Tibial nerve (tissue), 4 donors: ENCODE data around the gene OR10H1. TPM values are rescaled to one million over a fixed set of nuclear protein-coding genes. Genes with fewer than 3 reads are reported as not detected.
"Not testable (repeated sequence)": the region's sequence is repeated elsewhere in the genome, so short reads cannot be mapped to it uniquely, and the experiment has no call there.

Source experiments
- DNase-seq, 2 donors: peaks; one replicate each; pipeline ENCODE4 v3.0.0-alpha.2; 2019; ENCODE audit warnings: low spot score in 2 of 2
- H3K27ac ChIP-seq, 4 donors: fragments of 200-600 bp; sonication (generic) in 3 of 4; one replicate each; pipeline ENCODE4 v1.5.1; 2017 to 2019; ENCODE audit warnings: mild to moderate bottlenecking in 1 of 4
- H3K27me3 ChIP-seq, 2 donors: fragments of 200-600 bp; sonication (generic) in 1 of 2; one replicate each; pipeline versions ENCODE4 v1.5.1 to v1.6.0; 2017 to 2019
- H3K36me3 ChIP-seq, 3 donors: fragments of 200-600 bp; sonication (generic); one replicate each; pipeline ENCODE4 v1.5.1; 2018 to 2019
- H3K4me1 ChIP-seq, 4 donors: fragments of 200-600 bp; sonication (generic) in 3 of 4; one replicate each; pipeline ENCODE4 v1.5.1; 2017 to 2019
- H3K4me3 ChIP-seq, 4 donors: fragments of 200-600 bp; sonication (generic) in 3 of 4; one replicate each; pipeline ENCODE4 v1.5.1; 2017 to 2019; ENCODE audit warnings: mild to moderate bottlenecking in 1 of 4, moderate library complexity in 1 of 4
- H3K9me3 ChIP-seq, 4 donors: fragments of 200-600 bp; sonication (generic) in 3 of 4; one replicate each; pipeline ENCODE4 v1.5.1; 2017 to 2019
- EP300 ChIP-seq, 2 donors: sonication (generic); formaldehyde crosslinking; IDR thresholded peaks; one replicate each; pipeline ENCODE4 v1.6.1; 2017; ENCODE audit warnings: antibody characterized with exemption in 2 of 2, mild to moderate bottlenecking in 1 of 2
- POLR2A ChIP-seq, 2 donors: fragments of 450-650 bp; IDR thresholded peaks; one replicate each; pipeline ENCODE4 v1.6.1; 2017; ENCODE audit warnings: antibody characterized with exemption in 2 of 2, mild to moderate bottlenecking in 2 of 2, moderate library complexity in 2 of 2
- WGBS, 2 donors: methylation state at CpG; one replicate each; pipeline ENCODE4 v1.1.5; 2018; 5-methylcytosine and 5-hydroxymethylcytosine counted together
- total RNA-seq, 4 donors: library from RNA; depleted of rRNA; stranded (reverse); fragments of >200 nt; gene quantifications; one replicate each; pipeline ENCODE4 v1.1.0, GENCODE V29; 2016
- TF ChIP-seq, protein P1 (sequence below), 5 experiments: fragments of 200-600 bp in 3 of 5; fragments of 450-650 bp in 2 of 5; sonication (generic) in 3 of 5; IDR thresholded peaks; one replicate each; pipeline ENCODE4 v1.5.1; 2016 to 2019; ENCODE audit warnings: antibody characterized with exemption in 5 of 5, mild to moderate bottlenecking in 3 of 5, moderate library complexity in 2 of 5

The OR10H1 gene
- total RNA-seq, 4 donors from 2014 or later, result not detected

DNA sequence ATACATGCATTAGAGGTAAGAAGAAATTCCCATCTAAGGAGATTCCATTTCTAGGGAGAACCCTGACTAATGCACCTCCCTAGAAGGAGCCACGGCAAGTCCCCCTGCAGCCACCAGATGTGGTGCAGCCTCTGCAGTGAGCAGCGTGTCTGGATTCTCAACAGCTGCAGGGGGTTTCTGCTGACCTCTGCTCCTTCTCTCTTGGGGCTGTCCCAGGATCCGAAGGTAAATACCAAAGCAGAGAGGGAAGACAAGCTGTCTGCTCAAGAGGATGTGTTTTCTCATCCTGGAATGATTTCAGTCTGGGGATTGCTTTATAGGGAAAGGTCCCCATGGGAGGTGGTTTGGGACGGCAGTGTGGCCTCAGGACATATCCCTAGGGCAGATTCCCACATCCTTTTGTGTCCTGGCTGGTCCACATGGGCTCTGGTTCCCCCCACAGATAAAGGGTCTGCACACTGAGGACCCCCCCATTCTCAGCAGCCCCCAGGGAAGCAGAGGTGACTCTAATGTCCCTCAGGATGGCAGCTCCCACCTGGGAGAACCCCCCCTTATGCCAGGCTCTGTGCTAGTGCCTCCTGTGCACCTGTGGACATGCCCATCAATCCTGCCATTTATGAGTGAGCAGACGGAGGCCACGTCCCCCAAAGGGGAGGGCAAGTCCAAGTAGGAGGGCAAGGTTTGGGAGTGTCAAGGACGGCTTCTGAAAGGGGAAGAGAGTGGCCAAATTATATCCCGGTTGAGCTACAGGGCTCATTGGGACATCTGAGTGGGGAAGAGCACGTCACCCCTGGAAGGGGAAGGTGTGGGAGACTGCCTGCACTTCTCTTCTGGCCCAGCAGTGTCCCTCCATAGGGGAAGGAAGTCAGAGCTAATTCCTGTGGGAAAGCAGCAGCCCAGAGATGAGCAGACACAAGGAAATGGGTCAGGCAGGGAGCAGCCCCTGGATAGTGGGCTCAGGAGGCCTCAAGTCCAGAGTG, 38.2 kb downstream of the OR10H1 start:
- peaks cover 0 to 33% (median 8%) of the 10 kb centered on the region in 4 donors for H3K4me1 ChIP-seq
- H3K36me3 ChIP-seq, result peaks cover 0 to 11% (median 0%) of the 10 kb centered on the region in 3 donors
- H3K9me3 ChIP-seq, result no peaks in the 10 kb centered on the region
- TF ChIP-seq, protein P1, sequence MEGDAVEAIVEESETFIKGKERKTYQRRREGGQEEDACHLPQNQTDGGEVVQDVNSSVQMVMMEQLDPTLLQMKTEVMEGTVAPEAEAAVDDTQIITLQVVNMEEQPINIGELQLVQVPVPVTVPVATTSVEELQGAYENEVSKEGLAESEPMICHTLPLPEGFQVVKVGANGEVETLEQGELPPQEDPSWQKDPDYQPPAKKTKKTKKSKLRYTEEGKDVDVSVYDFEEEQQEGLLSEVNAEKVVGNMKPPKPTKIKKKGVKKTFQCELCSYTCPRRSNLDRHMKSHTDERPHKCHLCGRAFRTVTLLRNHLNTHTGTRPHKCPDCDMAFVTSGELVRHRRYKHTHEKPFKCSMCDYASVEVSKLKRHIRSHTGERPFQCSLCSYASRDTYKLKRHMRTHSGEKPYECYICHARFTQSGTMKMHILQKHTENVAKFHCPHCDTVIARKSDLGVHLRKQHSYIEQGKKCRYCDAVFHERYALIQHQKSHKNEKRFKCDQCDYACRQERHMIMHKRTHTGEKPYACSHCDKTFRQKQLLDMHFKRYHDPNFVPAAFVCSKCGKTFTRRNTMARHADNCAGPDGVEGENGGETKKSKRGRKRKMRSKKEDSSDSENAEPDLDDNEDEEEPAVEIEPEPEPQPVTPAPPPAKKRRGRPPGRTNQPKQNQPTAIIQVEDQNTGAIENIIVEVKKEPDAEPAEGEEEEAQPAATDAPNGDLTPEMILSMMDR (IDR thresholded peaks at IDR 0.05), result no peak
- TF ChIP-seq POLR2A (IDR thresholded peaks at IDR 0.05), result no peak
- TF ChIP-seq EP300 (IDR thresholded peaks at IDR 0.05), result no peak
- WGBS, 2 donors, result 54 to 61% methylated on average over 8 to 9 of the region's 9 CpGs
- H3K27me3 ChIP-seq, result no peaks in the 10 kb centered on the region
- H3K27ac ChIP-seq, result peak overlapping the region in 1 of 4 donors; percentile 61
- H3K4me3 ChIP-seq, result no peak overlapping the region
- DNase-seq, result no peak

GRCh38 chr19:15776264-15776663, 39.2 kb downstream of the OR10H1 start:
- WGBS, 2 donors, result 88 to 89% methylated on average over 4 of the region's 4 CpGs
- no peak for DNase-seq
- Histone ChIP-seq H3K27ac (no peak overlapping the region), H3K9me3 (no peaks in the 10 kb centered on the region), H3K4me1 (peaks cover 0 to 33% (median 8%) of the 10 kb centered on the region in 4 donors), H3K4me3 (no peak overlapping the region), H3K36me3 (peaks cover 0 to 17% (median 0%) of the 10 kb centered on the region in 3 donors), H3K27me3 (no peaks in the 10 kb centered on the region)
- no peak for TF ChIP-seq POLR2A (IDR thresholded peaks at IDR 0.05)
- TF ChIP-seq, protein P1 (IDR thresholded peaks at IDR 0.05), result no peak
- TF ChIP-seq EP300 (IDR thresholded peaks at IDR 0.05), result no peak

DNA sequence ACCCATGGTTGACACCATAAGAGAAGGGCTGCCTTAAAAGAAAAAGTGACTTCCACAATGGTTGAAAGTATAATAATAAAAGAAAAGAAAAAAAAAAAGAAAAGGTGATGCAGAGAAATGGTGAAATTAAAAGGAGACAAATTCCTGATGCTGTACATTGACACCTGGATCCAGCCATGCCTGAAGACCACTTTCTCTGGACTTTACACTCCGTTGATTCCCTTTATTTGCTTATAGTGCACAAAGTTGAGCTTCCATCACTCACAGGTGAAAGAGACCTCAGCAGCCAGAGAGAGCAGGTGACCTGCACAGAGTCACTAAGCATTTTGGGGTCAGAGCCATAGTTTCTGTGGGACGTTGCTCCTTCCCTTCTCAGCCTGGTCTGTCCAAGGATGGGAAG, 40.2 kb downstream of the OR10H1 start:
- peaks cover 0 to 23% (median 2%) of the 10 kb centered on the region in 4 donors for H3K4me1 ChIP-seq
- no peaks in the 10 kb centered on the region for H3K27me3 ChIP-seq
- DNase-seq, result no peak
- H3K4me3 ChIP-seq, result no peak overlapping the region
- H3K9me3 ChIP-seq, result no peaks in the 10 kb centered on the region
- TF ChIP-seq EP300 (IDR thresholded peaks at IDR 0.05) (no peak), POLR2A (IDR thresholded peaks at IDR 0.05) (no peak)
- TF ChIP-seq, protein P1 (IDR thresholded peaks at IDR 0.05), result no peak
- peaks cover 0 to 23% (median 0%) of the 10 kb centered on the region in 3 donors for H3K36me3 ChIP-seq
- no peak overlapping the region for H3K27ac ChIP-seq
- WGBS, 2 donors, result 59 to 64% methylated on average over 2 of the region's 2 CpGs

- DNase-seq, H3K27me3 ChIP-seq, H3K27ac ChIP-seq, H3K9me3 ChIP-seq, H3K4me3 ChIP-seq: not testable (repeated sequence)
- WGBS, 2 donors, result 76 to 80% methylated on average over 3 of the region's 3 CpGs
- peaks cover 0 to 13% (median 0%) of the 10 kb centered on the region in 4 donors for H3K4me1 ChIP-seq
- peaks cover 0 to 32% (median 0%) of the 10 kb centered on the region in 3 donors for H3K36me3 ChIP-seq
Observed at GRCh38 chr19:15774159-15774558, 41.3 kb downstream of the OR10H1 start.

- Histone ChIP-seq H3K4me1 (no peaks in the 10 kb centered on the region), H3K27ac (no peak overlapping the region), H3K36me3 (peaks cover 0 to 51% (median 0%) of the 10 kb centered on the region in 3 donors), H3K27me3 (no peaks in the 10 kb centered on the region), H3K4me3 (no peak overlapping the region), H3K9me3 (peaks cover 0 to 10% (median 0%) of the 10 kb centered on the region in 4 donors)
- TF ChIP-seq EP300 (IDR thresholded peaks at IDR 0.05), result no peak
- TF ChIP-seq POLR2A (IDR thresholded peaks at IDR 0.05), result no peak
- TF ChIP-seq, protein P1 (IDR thresholded peaks at IDR 0.05), result no peak
- 44 to 57% methylated on average over 4 to 6 of the region's 6 CpGs for WGBS, 2 donors
- no peak for DNase-seq
Observed at GRCh38 chr19:15769586-15769985, 45.9 kb downstream of the OR10H1 start.
